GM23338 (cell line): ENCODE results near the gene GRB14.

Experiments used
- CREB1 ChIP-seq: fragments of 250-450 bp; sonication (Bioruptor Pico); IDR thresholded peaks from 2 replicates; pipeline ENCODE4 v1.5.0; 2020; ENCODE audit warnings: low read depth, mild to moderate bottlenecking, moderate library complexity
- ETS1 ChIP-seq: IDR thresholded peaks from 2 replicates; pipeline ENCODE4 v1.6.1; 2016; ENCODE audit warnings: antibody characterized with exemption
- EZH2 ChIP-seq: fragments of 200-600 bp; sonication (generic); IDR thresholded peaks from one replicate; pipeline ENCODE4 v1.8.0; 2017; ENCODE audit warnings: antibody characterized with exemption, mild to moderate bottlenecking, low read depth; ENCODE audit not compliant: unreplicated experiment
- EZH2phosphoT487 ChIP-seq: fragments of 200-600 bp; sonication (generic); IDR thresholded peaks from one replicate; pipeline ENCODE4 v1.8.1; 2018; ENCODE audit warnings: antibody characterized with exemption; ENCODE audit not compliant: unreplicated experiment
- JUNB ChIP-seq: IDR thresholded peaks from one replicate; pipeline ENCODE4 v1.6.1; 2016; ENCODE audit warnings: antibody characterized with exemption; ENCODE audit not compliant: unreplicated experiment
- POLR2AphosphoS5 ChIP-seq: IDR thresholded peaks from 2 replicates; pipeline ENCODE4 v1.6.1; 2016; ENCODE audit warnings: antibody characterized with exemption, low read depth
- STAT1 ChIP-seq: IDR thresholded peaks from one replicate; pipeline ENCODE4 v1.6.1; 2016; ENCODE audit warnings: antibody characterized with exemption; ENCODE audit not compliant: unreplicated experiment
- ZNF114 ChIP-seq: fragments of 250-450 bp; sonication (Bioruptor Pico); IDR thresholded peaks from 2 replicates; pipeline ENCODE4 v1.5.0; 2020; ENCODE audit warnings: mild to moderate bottlenecking, moderate library complexity
- ZNF331 ChIP-seq: fragments of 250-450 bp; sonication (Bioruptor Pico); IDR thresholded peaks from 2 replicates; pipeline ENCODE4 v1.5.0; 2020; ENCODE audit warnings: low read depth, mild to moderate bottlenecking, moderate library complexity
- TF ChIP-seq, protein P1 (sequence below), 2 experiments: fragments of 200-600 bp in 1 of 2; sonication (generic) in 1 of 2; conservative IDR thresholded peaks; 2 replicates each; pipeline versions ENCODE4 v1.5.1 to v1.6.1; 2016 to 2017; ENCODE audit warnings: antibody characterized with exemption in 2 of 2, low read depth in 2 of 2, mild to moderate bottlenecking in 2 of 2, moderate library complexity in 1 of 2
- TF ChIP-seq, protein P2 (sequence below): IDR thresholded peaks from one replicate; pipeline ENCODE4 v1.6.1; 2018; ENCODE audit warnings: antibody characterized with exemption; ENCODE audit not compliant: unreplicated experiment

- TF ChIP-seq, protein P1, sequence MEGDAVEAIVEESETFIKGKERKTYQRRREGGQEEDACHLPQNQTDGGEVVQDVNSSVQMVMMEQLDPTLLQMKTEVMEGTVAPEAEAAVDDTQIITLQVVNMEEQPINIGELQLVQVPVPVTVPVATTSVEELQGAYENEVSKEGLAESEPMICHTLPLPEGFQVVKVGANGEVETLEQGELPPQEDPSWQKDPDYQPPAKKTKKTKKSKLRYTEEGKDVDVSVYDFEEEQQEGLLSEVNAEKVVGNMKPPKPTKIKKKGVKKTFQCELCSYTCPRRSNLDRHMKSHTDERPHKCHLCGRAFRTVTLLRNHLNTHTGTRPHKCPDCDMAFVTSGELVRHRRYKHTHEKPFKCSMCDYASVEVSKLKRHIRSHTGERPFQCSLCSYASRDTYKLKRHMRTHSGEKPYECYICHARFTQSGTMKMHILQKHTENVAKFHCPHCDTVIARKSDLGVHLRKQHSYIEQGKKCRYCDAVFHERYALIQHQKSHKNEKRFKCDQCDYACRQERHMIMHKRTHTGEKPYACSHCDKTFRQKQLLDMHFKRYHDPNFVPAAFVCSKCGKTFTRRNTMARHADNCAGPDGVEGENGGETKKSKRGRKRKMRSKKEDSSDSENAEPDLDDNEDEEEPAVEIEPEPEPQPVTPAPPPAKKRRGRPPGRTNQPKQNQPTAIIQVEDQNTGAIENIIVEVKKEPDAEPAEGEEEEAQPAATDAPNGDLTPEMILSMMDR (conservative IDR thresholded peaks at IDR 0.05; ENCODE audit: low read depth in 2 of 2), result no peak
- TF ChIP-seq EZH2 (no peak), ZNF114 (CRISPR knock-in tag) (no peak), EZH2phosphoT487 (no peak), POLR2AphosphoS5 (no peak), ZNF331 (CRISPR knock-in tag) (no peak), CREB1 (CRISPR knock-in tag) (no peak), ETS1 (no peak), STAT1 (no peak), JUNB (no peak)
- TF ChIP-seq, protein P2, sequence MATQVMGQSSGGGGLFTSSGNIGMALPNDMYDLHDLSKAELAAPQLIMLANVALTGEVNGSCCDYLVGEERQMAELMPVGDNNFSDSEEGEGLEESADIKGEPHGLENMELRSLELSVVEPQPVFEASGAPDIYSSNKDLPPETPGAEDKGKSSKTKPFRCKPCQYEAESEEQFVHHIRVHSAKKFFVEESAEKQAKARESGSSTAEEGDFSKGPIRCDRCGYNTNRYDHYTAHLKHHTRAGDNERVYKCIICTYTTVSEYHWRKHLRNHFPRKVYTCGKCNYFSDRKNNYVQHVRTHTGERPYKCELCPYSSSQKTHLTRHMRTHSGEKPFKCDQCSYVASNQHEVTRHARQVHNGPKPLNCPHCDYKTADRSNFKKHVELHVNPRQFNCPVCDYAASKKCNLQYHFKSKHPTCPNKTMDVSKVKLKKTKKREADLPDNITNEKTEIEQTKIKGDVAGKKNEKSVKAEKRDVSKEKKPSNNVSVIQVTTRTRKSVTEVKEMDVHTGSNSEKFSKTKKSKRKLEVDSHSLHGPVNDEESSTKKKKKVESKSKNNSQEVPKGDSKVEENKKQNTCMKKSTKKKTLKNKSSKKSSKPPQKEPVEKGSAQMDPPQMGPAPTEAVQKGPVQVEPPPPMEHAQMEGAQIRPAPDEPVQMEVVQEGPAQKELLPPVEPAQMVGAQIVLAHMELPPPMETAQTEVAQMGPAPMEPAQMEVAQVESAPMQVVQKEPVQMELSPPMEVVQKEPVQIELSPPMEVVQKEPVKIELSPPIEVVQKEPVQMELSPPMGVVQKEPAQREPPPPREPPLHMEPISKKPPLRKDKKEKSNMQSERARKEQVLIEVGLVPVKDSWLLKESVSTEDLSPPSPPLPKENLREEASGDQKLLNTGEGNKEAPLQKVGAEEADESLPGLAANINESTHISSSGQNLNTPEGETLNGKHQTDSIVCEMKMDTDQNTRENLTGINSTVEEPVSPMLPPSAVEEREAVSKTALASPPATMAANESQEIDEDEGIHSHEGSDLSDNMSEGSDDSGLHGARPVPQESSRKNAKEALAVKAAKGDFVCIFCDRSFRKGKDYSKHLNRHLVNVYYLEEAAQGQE, result no peak
Observed at GRCh38 chr2:164551519-164551918, 69.8 kb downstream of the GRB14 start.
